Hematopoietic multipotent progenitor cell treated with erythropoietin and hydrocortisone succinate and interleukin-3 and kit ligand, for 8 days (in vitro differentiated cells): ENCODE measurements around the gene CCDC146.
A peak's percentile ranks its signal among the peaks of the same experiment; 100 is the strongest.
"Not testable (repeated sequence)": the region's sequence is repeated elsewhere in the genome, so short reads cannot be mapped to it uniquely, and the experiment has no call there.

Experiments
- DNase-seq: peaks from one replicate; pipeline ENCODE4 v3.0.0-alpha.2; 2015

Gene CCDC146

DNA sequence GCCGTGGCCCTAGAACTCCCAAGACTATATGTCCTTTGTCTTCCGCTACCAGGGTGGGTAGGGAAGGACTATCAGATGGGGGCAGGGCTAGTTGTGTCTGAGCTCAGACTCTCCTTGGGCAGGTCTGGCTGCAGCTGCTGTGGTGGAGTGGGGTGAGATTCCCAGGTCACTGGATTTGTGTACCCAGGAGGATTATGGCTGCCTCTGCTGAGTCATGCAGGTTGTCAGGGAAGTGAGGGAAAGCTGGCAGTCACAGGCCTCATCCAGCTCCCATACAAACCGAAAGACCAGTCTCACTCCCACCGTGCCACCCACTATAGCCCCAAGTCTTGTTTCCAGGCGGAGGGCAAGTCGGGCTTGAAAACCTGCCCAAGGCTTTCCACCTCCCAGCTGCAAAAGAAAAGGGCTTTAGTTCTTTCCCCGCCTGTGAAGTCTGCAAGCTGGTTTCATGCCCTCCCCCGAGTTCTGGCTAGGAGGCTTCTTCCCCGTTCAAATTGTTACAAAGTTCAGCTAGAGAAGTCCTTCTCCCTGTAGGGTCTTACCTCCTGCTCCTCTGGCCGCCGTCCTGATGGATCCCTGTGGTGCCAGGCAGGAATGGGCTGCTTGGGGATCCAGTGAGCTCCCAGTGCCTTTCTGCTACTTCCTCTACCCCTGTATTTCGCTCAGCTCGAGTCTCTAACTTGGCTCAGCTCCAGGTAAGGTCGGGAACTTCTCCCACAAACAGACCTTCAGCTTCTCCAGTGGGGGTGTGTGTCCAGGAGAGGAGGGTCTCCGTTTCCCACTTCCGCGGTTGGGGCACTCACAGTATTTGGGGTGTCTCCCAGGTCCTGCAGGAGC, 184.0 kb downstream of the CCDC146 start:
- DNase-seq = no peak

DNA sequence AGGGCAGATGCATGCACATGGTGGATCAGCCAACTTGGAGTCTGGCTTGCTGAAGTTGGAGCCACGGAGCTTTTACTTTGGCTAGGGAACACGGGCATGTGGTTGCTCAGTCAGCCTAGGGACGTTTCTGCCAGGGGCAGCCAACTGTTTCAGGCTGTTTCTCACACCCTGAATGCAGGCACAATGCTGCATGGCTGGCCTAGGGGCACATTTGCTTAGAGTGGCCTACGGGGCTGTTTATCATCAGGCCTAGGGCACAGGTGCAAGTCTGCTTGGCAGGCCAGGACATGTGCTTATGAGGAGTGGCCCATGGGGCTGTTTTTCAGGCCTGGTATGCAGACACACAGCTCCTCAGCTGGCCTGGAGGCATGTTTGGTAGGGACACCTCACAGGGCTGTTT, 186.4 kb downstream of the CCDC146 start:
- DNase-seq = no peak

DNA sequence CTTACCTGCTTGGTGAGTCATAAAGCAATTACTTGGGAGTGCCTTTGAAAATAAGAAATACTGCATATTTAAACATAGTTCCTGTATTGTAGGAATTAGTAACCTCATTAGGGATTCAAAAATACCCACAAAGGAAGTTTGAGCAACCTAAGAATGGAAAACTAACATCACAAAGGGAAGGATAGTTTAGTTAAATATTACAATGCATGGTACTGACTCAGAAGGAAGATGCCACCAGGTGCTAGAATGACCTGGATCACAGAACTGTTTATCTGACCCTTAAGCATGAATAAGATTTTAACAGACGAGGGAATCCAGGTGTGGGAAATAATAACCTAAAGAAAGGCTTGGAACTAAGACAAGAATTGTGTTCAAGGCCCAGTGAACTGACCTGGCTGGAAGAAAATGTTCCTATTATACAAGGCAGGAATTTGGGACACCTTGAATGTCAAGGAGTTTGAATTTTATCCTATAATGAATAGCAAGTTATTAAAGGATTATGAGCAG, 187.4 kb downstream of the CCDC146 start:
- no peak for DNase-seq

DNA sequence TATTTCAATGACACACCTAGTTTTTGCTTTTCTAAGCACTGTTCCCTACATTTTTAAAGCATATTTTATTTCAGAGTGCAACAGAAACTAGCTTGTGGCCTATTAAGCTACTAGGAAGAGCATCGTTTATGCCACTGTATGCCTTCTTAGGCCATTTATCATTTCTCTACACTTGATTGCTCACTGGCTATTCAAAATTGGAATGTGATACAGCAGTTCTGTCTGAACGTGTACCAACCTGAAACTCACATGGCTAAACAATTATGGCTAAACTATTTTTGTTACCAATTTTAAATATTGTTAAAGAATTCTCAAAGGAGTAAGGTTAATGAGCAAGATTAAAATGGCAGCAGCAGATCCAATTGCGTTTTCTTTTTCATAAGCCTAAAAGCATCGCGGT, 188.6 kb downstream of the CCDC146 start:
- no peak for DNase-seq

DNA sequence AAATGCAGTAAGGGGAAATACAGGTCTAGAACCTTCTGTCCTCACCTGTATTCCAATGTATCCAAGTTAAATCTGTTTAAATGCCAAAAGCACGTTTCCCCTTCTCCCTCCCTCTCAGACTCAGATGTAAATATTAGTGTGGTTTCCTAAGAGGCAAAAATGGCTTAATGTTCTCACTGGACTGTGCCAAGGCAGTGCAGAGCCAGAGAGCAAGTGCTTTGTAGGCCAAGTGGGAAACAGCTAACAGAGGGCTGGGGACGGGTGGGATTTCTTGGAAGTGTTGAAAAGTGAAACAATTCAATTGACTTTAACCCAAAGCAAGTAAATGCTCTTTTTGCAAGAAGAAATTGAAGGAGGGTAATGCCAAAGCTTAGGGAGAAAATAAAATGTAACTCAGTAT, 190.7 kb downstream of the CCDC146 start:
- DNase-seq = no peak

DNA sequence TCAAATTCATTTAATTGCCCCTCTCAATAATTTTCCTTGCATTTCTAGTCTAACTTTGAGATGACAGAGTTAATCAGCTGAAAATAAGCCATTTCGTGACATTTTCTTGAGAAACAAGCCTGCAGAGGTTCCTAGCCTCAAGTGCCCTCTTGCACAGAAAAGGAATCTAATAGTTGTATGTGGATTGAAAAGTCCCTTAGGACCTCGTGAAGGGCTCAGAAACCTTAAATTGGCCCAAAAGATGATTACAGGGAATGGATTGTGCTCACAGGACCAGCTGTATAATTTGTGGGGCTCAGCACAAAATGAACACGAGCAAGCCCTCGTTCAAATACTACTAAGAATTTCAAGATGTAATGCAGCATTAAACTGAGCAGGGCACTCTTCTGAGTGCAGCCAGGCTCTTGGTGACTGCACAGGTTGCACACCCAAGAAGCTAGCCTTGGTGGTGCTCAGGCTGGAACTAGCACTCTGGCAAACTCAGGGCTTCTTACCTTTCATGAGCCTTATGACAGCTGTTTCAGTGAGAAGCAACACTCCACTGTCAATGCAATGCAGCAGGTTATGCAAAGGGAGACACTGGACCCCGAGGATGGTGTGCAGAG, 191.6 kb downstream of the CCDC146 start:
- no peak for DNase-seq

DNA sequence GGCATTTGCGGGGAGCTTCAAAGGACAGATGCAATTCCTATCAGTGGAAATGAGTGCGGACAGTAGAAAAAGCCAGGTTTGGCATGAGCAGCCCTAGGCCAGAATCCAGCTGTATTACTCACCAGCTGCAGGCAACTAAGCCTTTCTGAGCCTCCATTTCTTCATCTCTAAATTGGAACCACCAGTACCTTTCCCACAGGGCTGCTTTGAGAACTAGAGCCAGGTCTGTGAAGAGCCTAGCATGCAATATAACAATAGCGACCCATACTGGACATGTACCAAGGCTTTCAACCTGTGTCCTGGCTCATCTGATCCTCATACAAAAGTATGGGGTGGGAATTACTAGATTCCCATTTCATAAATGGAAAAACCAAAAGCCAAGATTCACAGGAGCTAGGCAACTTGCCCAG, 192.8 kb downstream of the CCDC146 start:
- no peak for DNase-seq

DNA sequence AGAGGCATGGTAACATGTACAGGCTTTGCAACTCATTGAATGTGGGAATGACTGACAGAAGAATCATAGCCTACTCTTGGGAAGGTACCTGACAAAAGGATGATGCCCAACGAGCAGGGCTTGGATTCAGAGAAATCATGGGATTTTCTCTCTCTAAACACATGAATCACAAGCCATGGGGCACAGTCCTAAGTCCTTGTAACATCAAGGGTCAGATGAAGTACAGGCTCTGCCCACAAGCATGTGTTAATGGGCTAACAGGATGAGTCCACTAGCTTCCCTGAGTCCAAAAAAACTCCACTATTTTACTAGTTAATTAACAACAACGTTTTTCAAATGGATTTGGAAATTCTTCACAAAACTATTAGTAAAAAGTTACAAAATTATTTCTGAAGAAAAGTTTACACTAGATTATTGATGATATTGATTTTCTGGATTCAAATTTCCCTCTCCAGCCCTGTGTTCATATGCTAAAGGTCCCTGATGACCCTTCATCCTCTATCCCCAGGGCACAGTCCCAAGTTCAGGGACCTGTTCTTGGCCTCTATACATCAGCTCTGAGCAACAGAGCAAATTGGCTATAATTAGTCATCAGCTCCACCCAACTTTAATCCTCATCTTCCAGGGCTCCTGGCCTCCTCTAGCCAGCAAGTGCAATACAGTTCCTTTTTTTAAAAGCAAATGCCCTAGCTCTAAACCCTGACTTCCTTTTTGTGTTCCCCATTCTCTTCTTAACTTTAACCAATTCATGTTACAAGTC, 194.0 kb downstream of the CCDC146 start:
- DNase-seq = no peak

DNA sequence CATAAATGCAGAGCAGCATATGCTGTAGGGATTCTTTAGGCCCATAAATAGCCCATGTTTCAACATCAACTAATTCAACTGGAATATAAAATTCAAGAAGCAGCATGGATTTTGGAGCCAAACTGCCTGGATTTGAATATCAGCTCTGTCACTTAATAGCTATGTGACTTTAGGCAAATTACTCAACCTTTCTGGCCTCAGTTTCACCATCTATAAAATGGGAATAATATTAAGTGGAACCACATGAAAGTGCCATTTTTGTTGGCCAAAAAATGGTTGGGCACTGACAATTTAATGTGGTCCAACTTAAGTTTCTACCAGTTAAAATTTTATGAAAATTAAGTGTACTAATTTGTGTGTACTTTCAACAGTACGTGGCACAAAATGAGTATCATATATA, 195.6 kb downstream of the CCDC146 start:
- DNase-seq = no peak

DNA sequence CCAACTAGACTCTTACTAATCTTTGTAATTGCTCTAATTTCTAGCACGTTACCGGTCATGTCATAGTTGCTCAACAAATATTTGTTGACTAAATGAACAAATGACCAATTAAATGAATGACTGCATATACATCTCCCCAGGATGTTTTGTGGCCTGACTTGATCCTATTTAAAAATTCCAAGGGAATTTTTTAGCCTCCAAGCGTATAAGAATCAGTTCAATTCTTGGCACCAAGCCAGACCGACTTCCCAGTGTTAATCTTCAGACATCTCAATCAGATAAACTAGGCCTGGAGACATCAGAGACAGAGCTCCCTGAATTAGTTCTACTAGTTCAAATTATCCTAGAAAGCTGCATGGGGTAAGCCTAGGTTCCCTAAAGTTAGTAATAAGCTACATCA, 197.7 kb downstream of the CCDC146 start:
- no peak for DNase-seq

DNA sequence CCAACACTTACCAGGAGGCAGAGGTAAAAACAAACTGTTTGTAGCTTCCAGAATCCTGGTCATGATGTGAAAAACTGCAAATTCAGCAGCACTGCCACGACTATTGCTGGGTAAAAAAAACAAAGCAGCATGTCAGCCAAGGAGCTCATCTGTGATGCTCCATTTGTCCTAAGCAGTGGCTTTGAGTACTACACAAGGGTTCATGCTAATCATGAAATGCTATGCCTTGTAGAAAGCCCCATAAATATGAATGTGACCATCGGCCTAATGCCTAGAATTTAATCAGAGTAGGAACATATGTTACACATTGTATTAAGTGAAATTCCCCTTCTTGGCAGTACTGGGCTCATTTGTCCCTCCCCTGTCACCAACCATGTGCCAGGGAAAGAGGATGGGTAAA, 198.3 kb downstream of the CCDC146 start:
- DNase-seq = no peak

DNA sequence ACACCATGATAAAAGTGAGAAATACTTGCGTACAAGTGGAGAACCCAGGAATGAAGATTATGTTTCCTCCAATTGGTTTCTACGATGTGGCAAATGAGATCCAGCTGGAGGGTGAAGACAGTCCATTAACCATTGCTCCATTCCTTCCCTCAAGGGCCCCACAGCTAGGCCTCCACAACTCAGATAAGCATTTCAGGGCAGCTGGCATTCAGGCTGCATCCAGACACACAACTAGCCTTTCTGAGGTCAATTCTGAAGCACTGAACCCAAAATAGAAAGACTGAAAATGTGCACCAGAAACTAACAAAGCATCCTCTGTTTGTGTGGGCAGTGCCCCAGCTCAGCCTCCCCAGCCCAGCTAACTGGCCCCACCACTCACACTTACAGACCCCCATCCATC, 198.9 kb downstream of the CCDC146 start:
- no peak for DNase-seq

DNA sequence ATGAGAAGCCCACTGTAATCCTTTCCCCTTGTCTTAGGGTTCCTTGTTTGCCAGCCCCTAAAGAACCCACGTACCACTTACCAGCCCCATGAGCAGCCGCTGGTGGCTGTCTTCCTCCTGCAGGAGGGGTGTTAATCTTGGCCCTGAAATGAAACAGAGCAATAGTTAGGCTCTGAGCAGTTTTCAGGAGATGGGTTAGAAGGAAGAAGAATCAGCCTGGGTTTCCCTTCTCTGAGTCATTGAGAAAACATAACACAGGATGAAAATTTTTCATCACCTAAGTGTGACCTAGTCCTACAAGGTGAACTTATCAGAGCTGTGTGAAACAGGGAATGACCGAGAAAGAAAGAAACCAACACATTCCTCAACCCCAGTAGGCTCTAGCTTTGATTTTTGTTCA, 203.7 kb downstream of the CCDC146 start:
- no peak for DNase-seq

DNA sequence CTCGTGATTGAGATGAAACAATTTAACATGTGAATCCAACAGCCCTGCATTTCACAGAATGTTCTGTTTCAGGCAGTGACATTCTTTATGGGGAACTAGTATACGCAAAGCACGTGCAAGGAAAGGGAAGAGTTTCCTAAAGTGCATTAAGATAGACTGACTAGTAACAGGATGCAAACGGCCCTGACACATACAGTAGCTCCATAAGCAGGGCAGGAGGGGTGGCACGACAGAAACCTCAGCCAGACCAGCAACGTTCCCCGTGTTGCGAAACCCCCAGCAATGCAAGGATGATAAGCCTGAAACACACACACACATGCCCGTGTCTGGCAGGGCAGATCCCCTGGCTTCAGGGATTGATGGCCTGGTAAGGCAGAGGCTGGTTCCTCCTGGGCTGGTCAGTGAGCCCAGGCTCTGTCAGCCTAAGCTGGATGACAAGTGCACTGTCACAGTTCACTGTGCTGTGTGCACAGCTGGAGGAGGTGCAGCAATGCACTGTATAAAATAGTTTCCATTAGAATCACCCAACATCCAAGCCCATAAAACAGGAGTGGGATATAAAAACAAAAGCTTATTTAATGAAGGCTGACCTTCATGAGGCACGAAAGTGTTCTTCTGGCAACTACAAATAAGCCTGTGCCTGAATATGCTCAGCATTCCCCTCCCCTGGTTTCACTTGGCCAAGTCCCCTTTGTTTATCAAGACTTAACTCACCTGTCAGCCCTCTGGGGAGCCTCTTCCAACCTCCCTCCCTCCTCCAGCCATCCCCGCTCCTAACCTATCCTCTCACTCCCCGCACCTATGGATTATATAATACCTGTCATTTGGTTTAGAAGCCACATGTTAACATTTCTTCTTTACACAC, 204.9 kb downstream of the CCDC146 start:
- peak; percentile 60 for DNase-seq

DNA sequence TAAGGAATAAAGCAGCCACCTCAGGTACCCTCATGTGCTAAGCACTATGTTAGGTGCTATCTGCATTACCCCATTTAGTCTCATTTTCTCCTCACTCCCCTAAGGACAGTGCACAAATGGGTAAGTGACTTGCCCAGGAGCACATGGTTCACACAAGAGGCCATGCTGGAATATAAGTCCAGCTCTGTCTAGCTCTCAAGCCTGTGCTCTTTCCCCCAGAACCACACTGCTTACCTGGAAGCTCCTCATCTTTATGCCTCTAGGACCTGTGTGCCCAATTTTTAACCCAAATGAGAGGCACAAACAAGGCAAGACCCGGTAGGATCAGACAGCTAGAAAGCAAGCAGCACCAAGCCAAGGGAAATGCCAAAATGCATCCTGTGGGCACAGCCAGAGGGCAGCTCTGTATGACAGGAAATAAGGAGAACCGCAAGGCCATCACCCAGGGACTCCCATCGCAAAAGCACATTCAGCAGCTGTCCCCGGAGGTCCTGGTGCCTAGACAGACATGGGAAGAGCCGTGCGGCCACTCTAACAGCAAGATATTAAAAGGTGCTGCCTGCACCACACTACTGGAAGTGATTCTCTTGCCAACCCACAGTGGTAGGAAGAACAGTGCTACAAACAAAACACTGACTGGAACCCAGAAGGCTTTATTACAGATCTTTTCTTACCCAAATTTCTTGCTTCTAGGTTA, 205.7 kb downstream of the CCDC146 start:
- peak; percentile 29 for DNase-seq

DNA sequence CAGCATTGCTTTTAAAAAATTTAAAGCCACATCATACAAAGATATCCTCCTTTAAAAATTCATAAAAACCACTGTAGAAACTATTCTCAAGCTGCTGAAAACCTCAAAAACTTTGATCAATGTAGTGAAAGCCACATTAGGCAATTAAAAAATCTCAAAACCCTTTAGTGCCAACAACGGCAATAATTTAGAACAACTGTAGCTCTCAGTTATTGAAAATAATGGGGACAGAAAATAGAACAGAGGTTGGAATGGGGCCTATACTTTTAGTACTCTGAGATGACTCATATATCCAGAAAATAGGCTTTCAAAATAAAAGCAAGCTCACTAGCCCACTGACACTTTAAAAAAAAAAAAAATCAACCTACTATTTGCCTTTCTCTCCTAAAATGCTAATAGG, 206.3 kb downstream of the CCDC146 start:
- no peak for DNase-seq

DNA sequence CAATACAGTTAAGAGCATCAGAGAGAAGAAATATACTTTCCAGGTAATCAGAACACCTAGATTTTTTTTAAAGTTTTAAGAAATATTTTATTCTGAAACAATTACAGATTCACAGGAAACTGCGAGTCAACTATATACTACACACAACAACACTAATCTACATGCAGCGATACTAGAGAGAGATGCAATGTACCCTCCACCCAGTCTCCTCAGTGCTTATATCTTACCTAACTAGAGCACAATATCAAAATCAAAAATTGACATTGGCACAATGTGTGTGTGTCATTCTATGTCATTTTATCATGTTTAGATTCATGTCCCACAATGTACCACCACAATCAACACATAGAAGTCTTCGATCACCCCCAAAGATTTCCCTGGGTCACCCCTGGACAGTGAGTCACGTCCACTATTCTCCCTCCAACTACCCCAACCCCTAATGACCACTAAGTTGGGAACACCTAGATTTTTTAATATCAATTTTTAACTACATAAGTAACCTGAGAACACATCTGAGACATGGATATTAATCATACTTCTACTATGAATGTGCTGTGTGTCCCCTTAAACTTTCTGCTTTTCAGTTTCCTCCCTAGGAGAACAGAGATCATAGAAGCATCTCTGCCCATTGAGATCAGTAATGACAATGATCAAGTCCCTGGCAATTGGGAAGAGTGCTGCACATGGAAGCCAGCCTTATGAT, 207.2 kb downstream of the CCDC146 start:
- DNase-seq = no peak

DNA sequence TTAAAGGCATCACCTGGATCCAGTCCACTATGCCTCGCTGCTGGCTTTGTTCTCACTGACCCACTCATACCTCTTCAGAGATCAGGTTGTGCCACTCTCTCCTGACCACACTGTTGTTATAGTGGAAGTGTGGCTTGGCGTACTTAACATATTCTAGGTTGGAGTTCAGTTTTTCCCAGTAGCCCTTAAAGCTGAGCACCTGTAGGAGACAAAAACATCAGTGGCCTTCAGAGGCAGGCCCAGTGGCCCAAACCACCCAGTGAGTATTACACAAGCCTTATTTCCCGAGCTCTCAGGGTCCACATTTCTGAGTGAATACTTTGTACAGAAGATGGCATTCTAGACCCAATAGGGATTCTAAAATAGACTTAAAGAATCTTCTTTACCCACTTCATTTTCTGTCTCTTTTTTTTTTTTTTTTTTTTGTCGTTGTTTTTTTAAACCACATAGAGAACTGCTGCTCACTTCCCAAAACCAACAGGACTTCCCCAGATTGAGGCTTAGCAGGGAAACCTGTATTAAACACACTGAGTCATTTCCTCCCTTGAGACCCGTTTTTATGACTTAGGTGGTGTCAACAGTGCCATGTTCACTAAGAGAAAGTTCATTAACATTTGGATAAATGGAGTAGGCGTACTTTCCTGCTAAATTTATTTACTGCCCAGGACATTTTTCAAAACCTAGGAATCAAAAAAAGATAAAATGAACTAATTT, 207.9 kb downstream of the CCDC146 start:
- no peak for DNase-seq

DNA sequence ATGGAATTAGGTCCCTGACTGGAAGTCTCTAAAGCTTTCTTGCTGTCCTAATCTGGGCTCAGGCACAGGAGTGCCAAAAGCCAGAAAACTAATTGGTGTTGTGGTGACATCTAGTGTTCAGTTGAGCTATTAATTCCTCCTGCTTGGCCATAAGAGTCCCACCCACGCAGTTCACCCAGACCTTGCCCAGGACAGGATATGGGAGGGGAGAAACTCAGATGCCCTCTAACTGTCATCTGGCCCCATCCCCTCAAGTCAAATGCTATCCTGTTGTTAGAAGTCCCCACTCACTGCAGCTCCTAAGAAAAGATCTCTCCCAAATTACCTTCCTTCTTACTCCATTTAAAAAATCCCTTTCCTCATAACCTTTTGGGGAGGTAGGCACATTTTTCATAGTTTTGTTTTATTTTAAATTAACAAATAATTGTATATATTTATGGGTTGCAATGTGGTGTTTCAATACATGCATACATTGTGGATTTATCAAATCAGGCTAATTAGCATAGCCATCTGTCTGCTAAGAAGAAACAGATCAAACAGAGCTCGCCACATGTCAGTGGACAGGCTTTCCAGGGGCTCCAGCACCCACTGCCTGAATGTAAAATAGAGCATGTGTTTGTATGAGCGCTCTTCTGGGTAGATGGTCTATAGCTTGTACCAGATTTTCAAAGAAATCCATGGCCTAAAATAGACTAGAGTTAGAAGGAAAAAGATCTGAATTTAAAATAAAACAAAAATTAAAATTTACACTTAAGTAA, 209.7 kb downstream of the CCDC146 start:
- DNase-seq = peak; percentile 93

DNA sequence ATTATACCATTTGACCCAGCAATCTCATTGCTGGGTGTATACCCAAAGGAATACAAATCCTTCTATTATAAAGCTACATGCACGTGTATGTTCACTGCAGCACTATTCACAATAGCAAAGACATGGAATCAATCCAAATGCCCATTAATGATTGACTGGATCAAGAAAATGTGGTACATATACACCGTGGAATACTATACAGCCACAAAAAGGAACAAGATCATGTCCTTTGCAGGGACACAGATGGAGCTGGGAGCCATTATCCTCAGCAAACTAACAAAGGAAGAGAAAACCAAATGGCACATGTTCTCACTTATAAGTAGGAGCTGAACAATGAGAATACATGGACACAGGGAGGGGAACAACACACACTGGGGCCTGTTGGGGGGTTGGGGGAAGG, 211.6 kb downstream of the CCDC146 start:
- not testable (repeated sequence) for DNase-seq
